ENCODE data around the gene NGFR.
A peak's percentile ranks its signal among the peaks of the same experiment; 100 is the strongest.
"Not testable (repeated sequence)": the region's sequence is repeated elsewhere in the genome, so short reads cannot be mapped to it uniquely, and the experiment has no call there.

NGFR gene

DNA sequence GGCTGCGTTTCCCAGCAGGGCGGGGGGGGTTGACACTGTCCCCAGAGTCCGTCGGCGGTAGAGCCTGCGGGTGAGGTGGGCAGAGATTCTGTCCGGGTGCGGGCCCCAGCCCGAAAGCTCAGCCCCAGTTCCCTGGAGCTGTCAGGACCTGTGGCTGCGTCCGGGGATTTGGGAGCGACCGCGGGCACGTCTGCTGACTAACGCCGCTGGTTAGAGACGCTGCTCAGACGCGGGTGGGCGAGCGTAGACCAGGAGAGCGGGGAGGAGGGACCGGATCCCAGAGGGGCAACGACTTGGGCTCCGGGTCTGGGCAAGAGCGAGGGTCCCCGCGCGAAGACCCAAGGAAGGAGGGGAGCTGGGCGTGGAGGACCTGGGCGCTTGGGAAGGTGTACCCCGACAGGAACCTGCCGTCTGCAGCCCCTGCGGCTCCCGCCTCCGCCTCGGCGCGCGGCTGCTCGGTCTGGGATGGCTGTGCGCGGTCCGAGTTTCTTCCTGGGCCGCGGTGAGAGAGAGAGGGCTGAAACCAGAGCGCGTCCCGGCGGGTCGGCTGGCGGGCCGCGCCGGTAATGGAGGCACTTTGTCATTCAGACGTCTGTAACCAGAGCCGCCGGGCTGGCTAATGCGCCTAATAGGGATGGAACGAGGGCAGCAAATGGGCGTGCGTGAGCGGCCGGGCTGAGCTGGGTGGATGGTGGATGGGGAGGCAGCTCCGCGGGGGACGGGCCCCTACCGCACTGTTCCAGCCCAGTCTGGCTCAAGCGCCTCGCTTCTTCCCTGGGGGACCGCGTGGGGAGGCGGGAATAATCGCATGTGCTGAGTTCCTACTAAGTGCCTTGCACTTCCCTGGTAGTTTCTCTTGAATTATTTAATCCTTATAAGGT lies 2.3 kb downstream of the NGFR start:
- DNase-seq = peak; percentile 39

DNA sequence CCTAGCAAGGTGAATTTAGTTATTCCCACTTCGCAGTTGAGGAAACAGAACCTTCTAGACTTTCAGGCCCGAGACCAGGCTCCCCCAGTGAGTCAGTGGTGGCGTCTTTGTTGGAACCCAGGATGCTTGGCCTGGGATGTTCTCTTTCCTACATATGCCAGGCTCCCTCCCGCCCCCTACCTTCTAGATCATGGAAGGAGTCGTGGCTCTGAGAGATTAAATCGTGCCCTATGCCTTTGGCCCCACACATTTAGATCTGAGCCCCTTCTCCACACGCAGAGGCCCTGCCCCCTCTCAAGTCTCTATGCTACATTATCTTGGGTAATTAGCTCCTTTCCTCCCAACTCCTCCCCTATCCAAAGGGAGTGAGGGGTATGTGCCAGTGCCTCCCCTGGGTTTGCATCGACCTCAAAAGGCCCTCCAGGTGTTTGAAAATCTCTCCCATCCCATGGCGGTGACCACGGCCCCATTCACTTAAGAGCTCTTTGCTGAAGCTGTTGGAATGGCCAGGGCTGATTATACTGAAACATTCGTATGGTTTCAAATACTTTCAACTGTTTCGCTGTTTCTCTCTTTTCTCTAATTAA lies 3.0 kb downstream of the NGFR start:
- peak; percentile 39 for DNase-seq

DNA sequence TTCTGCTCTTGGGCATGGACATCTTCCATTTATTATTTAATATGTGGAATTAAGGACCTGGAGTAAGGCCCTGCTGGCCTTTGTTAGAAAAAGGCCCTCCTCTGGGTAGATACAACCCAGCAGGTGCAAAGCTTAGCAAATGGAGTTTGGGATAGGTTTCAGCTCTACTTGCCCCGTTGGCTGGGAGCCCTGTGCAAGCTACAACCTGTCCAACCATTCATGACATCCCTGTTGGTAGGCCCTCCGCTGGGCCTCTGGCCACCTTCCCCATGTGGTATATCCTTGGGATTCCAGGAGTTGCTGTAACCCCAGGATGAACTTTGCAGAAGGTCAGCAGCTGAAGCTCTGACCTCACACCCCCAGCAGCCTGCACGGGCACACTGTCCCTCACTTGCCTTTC lies 6.4 kb downstream of the NGFR start:
- peak; percentile 38 for DNase-seq

DNA sequence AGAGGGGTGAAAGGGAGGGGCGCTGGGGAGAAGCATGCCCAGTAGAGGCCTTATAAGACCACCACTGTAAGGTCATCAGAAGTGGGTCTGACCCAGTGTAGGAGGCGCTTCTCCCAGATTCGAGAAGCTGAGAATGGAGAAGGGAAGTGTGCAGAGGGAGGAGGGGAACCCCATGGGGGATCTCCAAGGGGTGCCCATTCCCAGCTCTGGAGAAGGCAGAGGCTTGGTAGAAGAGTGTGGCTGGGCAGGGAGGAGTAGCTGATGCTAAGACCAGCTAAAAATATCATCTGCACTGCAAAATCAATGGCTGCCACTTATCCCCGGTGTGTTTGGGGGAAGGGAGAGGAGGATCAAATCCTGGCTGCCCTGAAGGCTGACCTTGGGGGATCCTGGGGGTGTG lies 7.2 kb downstream of the NGFR start:
- DNase-seq = no peak

DNA sequence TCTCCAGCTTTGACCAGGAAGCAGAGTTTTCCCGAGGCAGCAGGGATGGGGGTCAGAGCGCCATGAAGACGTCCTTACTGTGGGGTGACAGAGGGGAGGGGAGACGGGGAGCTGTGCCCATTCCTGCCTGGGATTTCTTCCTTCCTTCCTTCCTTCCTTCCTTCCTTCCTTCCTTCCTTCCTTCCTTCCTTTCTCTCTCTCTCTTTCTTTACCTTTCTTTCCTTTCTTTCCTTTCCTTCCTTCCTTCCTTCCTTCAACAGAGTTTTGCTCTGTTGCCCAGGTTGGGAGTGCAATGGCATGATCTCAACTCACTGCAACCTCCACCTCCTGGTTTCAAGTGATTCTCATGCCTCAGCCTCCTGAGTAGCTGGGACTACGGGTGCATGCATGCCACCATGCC lies 7.6 kb downstream of the NGFR start:
- DNase-seq = not testable (repeated sequence)

DNA sequence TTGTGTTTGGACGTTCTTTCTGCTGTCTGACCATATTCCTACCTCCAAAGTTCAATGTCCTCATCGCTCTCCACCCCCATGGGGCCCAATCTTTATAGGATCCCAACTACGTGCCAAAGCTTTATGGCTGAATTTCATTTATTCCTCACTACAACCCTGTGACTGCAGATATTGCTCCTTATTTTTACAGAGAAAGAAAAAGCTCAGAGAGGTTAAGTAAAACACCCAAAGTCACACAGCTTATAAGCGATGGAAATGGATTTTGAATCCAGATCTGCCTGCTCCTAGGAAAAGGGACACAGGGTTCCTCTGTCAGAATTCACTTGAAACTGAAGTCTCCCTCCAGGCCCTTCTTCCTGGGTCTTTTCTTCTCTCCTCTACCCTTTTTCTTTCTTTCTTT lies 9.3 kb downstream of the NGFR start:
- no peak for DNase-seq

DNA sequence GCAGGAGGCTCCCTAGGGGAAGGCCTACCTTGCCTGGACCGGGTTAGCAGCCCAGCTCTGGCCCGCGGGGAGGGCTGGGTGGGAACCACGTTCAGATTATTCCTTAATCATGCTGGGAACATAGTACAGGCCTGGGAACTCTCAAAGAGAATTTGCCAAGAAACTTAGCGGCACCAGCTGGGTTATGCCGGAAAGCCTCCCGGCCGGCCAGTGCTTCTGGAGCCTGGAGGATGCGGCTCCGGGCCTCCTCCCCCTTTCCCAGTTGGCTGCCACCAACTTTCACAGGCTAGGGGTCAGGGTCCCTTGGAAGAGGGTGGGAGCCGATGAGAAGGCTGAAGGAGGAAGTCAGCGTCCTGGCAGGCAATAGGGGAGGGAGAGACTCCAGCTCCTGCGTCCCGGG lies 10.8 kb downstream of the NGFR start:
- DNase-seq = no peak

DNA sequence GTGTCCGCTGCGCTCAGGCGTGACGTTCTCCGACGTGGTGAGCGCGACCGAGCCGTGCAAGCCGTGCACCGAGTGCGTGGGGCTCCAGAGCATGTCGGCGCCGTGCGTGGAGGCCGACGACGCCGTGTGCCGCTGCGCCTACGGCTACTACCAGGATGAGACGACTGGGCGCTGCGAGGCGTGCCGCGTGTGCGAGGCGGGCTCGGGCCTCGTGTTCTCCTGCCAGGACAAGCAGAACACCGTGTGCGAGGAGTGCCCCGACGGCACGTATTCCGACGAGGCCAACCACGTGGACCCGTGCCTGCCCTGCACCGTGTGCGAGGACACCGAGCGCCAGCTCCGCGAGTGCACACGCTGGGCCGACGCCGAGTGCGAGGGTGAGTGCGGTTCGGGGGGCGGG lies 11.2 kb downstream of the NGFR start:
- DNase-seq = no peak

DNA sequence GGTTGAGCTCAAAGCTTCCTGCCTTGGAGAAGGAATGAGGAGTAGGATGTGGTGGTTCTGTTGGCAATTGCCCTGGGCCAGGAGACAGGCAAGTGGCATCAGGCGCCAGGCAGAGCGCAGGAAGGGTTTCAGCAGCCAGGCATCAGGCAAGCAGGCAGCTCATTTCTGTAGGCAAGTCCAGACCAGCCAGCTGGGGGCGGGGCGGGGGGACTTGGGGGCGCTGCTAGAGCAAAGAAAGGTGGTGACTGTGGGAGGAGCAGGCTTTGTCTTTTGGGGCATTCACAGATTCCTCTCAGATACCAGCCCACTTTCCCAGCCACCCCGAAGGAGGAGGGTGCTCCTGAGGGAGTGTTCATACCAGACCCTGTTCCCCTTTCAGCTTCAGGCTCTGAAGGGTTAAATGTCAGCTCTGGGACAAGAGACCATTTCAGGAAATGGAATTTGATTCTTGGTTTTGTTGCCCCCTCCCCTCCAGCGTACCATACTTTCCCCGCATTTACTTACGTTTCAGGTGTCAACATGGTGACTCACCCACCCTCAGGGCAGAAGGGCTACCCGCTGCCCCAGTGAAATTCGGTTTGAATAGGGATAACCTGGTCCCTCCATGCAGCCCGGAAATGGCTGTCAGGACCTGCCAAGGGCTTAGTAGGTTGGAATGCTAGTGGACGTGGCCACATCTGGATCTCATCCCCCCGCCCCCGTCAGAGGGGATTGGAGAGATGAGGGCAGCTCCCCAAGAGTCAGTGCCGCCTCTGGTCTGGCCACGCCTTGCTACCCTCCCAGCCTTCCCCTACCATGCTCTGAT lies 13.2 kb downstream of the NGFR start:
- peak; percentile 20 for DNase-seq

DNA sequence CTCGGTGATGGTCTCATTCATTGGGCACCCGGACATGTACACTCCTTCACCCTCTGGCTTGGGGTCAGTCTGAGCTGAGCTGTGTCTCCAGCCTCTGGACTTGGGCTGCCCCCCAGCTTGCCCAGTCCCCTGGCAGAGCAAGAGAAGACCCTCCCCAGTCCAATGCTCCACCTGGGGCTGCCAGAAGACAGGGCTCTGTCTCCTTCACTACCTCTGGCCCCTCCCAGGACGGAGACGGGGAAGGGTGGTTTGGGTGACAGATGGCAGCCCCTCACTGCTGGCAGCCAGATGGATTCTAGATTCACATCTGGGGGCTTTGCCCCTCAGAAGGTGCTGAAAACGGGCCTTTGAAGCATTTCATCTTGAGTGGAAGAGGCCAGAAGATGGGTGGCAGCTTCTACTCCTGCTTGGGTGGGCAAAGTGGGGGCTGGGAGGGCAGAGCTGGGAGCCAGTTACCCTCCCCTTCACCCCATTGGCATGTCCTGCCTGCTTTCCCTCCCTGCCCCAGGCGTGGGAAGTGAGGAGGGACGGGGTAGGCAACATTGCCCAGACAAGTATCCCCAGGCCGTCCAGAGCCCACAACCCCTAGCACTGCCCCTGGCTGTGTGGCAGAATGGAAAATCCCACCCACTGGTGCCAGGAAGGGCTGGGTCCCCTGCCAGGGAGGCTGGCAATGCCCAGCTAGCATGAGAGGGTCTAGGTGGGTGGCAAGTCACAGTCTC lies 13.9 kb downstream of the NGFR start:
- no peak for DNase-seq

DNA sequence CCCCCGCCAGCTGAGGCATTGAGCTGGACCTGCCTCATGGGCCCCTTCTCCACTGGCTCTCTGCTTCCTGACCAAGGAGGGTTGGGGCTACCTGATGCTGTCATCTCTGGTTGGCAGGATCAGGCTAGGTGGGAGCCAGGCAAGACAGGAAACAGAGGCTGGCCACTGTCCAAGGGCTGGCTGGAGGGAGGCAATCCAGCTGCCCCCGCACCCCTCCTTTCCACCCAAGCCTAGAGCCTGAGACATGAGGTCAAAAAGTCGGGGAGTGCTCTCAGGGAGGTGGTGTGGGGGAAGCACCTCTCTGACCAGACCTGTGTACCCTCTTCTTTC lies 14.5 kb downstream of the NGFR start:
- DNase-seq = no peak

DNA sequence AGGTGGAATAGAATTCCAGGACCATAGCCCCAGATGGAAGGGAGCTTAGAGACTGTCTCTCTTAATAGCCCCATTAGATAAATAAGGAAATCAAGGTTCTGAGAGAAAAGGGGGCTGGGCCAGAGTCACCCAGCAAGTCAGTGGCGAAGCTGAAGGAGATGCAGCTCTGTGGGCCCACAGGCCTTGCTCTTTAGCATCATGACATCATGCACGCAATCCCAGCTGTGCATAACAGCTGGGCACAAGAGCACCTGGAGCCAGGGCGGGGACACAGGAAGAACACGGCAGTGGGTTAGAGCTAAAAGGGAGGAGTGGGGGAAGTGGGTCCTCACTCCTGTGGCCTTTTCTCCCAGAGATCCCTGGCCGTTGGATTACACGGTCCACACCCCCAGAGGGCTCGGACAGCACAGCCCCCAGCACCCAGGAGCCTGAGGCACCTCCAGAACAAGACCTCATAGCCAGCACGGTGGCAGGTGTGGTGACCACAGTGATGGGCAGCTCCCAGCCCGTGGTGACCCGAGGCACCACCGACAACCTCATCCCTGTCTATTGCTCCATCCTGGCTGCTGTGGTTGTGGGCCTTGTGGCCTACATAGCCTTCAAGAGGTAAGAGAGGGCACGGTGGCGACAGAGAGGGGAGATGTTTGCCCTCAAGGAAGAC lies 15.1 kb downstream of the NGFR start:
- no peak for DNase-seq

DNA sequence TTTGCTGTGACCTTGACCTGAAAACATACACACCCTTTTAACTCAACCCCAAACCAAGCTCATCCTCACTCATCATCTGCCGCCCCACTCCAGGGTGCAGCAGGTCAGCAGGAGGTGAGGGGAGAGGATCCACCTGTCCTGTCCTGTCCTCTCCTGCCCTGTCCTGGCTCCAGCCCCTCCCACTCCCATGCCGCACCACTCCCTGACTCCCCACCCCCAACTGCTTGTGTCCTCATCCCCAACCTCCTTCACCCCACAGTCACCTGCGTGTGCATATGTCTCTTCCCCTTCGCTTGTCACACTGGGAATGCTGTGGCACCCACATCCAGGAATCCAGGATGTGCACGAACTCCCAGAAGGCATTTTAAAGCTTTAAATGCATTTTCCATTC lies 15.6 kb downstream of the NGFR start:
- no peak for DNase-seq

DNA sequence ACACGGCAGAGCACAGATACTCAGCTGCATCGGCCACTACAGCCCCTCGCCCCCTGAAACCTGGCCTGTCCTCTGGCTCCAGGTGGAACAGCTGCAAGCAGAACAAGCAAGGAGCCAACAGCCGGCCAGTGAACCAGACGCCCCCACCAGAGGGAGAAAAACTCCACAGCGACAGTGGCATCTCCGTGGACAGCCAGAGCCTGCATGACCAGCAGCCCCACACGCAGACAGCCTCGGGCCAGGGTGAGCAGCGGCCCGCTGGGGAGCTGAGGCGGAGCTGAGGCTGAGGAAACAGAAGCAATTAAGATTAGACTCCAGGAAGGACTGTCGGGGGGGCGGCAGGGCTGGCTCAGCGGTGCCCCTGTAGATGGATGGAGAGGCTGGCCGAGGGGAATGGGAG lies 16.7 kb downstream of the NGFR start:
- DNase-seq = no peak

DNA sequence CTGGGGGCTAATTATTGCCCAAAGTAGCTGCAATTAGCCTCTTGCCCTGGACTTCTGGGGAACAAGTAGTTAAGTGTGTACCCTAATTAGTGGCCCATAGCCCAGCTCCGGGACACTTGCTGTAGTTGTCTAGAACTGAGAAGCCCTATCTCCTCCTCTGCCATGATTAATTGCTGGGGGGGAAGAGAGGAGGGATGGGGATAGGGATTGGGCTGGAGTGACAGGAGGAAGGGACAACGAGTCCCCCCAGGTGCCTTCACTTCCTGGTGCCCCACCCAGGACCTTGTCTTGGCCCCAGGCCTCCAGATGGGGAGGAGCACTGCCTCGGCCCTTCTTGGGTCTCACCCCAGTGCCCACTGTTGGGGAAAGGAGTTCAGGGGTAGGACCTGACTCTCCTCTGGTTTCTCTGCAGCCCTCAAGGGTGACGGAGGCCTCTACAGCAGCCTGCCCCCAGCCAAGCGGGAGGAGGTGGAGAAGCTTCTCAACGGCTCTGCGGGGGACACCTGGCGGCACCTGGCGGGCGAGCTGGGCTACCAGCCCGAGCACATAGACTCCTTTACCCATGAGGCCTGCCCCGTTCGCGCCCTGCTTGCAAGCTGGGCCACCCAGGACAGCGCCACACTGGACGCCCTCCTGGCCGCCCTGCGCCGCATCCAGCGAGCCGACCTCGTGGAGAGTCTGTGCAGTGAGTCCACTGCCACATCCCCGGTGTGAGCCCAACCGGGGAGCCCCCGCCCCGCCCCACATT lies 17.4 kb downstream of the NGFR start:
- DNase-seq = no peak

DNA sequence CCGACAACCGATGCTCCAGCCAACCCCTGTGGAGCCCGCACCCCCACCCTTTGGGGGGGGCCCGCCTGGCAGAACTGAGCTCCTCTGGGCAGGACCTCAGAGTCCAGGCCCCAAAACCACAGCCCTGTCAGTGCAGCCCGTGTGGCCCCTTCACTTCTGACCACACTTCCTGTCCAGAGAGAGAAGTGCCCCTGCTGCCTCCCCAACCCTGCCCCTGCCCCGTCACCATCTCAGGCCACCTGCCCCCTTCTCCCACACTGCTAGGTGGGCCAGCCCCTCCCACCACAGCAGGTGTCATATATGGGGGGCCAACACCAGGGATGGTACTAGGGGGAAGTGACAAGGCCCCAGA lies 17.9 kb downstream of the NGFR start:
- DNase-seq = no peak

DNA sequence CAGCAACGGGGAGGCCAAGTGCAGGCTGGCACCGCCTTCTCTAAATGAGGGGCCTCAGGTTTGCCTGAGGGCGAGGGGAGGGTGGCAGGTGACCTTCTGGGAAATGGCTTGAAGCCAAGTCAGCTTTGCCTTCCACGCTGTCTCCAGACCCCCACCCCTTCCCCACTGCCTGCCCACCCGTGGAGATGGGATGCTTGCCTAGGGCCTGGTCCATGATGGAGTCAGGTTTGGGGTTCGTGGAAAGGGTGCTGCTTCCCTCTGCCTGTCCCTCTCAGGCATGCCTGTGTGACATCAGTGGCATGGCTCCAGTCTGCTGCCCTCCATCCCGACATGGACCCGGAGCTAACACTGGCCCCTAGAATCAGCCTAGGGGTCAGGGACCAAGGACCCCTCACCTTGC lies 18.5 kb downstream of the NGFR start:
- DNase-seq = no peak

DNA sequence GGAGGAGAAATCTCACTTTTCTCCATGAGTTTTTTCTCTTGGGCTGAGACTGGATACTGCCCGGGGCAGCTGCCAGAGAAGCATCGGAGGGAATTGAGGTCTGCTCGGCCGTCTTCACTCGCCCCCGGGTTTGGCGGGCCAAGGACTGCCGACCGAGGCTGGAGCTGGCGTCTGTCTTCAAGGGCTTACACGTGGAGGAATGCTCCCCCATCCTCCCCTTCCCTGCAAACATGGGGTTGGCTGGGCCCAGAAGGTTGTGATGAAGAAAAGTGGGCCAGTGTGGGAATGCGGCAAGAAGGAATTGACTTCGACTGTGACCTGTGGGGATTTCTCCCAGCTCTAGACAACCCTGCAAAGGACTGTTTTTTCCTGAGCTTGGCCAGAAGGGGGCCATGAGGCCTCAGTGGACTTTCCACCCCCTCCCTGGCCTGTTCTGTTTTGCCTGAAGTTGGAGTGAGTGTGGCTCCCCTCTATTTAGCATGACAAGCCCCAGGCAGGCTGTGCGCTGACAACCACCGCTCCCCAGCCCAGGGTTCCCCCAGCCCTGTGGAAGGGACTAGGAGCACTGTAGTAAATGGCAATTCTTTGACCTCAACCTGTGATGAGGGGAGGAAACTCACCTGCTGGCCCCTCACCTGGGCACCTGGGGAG lies 19.1 kb downstream of the NGFR start:
- DNase-seq = no peak

DNA sequence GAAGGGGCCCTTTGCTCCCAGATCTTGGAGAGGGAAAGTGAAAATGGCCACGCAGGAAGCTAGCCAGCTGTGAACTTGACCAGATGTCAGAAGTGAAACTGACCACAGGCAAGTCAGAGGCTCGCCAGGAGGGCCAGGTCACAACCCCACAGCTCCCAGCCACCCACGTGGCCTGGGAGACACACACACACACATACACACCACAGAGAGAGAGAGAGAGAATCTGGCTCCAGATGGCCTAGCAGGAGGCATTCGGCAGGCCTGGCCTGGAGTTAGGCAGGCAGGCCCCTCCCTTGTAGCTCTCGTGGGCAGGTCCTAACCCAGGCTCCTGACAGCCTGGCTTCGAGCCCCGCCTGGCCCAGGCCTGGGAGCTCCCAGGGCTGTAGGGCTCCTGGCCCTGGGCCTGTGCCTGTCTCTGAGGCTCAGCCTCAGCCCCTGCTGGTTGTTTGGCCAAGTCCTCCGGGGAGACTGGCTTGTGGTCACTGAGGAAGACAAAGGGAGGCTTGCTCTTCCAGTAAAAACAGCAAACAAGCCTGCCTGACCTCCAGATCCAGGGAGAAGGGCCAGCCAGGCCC lies 20.2 kb downstream of the NGFR start:
- peak; percentile 94 for DNase-seq

DNA sequence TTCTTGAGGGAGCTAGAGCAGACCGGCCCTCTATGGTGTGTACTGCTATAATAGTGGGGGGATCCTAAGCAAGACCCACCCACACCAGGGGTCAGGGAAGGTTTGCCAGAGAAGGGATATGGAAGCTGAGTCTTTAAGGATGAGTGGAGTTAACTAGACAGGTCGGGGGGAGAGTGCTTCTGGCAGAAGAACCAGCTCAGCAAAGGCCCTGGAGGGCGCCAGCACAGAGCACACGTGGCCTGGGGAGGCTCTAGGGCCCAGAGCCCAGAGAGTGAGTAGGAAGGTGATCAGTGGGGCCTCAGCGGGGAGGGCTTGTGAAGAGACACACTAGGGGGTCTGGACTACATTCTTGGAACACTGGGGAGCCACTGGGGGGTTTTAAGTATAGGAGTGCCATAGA lies 21.1 kb downstream of the NGFR start:
- peak; percentile 47 for DNase-seq

DNA sequence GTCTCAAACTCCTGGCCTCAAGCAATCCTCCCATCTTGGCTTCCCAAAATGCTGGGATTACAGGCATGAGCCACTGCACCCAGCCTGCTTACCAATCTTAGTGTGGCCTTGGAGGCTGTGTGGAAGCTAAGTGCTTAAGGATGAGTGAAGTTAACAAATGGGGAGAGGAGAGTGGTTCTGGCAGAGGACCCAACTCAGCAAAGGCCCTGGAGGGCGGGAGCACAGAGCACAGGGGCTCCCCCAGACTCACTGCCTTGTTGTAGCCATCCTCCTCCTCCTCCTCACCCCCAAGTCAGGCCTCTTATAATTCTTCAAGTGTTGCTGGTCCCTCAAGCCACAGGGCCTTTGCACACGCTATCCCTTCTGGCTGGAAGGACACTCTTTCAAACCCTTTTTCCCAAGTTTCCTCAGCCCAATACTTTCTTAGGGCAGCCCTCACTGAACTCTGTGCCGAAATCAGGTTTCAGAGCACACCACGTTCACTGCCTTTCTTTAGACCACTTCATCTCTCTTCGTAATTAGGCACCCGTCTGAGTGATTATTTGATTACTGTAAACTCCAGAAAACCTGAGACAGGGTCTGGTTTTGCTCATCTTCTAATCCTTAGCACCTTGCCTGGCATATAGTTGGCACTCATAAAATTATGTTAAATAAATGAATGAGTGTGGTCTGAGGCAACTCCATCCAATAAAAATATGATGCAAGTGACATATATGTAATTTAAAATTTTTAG lies 23.4 kb downstream of the NGFR start:
- DNase-seq = no peak

All from NCI-H446 treated with DMSO at 0.1 percent for 48 hours (cell line).